ENCODE data around the gene ARL2BP.

DNA sequence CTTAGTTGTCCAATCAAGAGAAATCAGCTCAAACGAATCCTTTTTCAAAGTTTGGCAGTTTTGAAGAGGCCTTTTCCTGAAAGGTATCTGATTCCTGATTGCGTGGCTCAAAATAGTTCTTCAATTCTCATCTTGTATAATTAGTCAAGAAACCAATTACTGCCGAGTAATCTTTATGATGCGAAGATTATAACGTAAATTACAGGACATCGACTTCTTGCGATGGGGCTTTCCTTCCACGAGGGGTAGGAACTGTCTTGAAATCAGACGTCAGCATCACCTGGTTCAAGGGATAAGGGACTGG is 644 bp upstream of the ARL2BP start:
- TF ChIP-seq, protein P1, sequence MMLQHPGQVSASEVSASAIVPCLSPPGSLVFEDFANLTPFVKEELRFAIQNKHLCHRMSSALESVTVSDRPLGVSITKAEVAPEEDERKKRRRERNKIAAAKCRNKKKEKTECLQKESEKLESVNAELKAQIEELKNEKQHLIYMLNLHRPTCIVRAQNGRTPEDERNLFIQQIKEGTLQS (IDR thresholded peaks at IDR 0.05; ENCODE audit: borderline replicate concordance, extremely low read depth, low read depth, low read length): no peak
- TF ChIP-seq, protein P2, sequence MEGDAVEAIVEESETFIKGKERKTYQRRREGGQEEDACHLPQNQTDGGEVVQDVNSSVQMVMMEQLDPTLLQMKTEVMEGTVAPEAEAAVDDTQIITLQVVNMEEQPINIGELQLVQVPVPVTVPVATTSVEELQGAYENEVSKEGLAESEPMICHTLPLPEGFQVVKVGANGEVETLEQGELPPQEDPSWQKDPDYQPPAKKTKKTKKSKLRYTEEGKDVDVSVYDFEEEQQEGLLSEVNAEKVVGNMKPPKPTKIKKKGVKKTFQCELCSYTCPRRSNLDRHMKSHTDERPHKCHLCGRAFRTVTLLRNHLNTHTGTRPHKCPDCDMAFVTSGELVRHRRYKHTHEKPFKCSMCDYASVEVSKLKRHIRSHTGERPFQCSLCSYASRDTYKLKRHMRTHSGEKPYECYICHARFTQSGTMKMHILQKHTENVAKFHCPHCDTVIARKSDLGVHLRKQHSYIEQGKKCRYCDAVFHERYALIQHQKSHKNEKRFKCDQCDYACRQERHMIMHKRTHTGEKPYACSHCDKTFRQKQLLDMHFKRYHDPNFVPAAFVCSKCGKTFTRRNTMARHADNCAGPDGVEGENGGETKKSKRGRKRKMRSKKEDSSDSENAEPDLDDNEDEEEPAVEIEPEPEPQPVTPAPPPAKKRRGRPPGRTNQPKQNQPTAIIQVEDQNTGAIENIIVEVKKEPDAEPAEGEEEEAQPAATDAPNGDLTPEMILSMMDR (IDR thresholded peaks at IDR 0.05 in 2 of 3, conservative IDR thresholded peaks at IDR 0.05 in 1 of 3; ENCODE audit: control insufficient read depth in 2 of 3, extremely low read depth in 1 of 3, insufficient read depth in 1 of 3, low read depth in 3 of 3, low read length in 3 of 3): no peak
- TF ChIP-seq TCF12 (IDR thresholded peaks at IDR 0.05; ENCODE audit: low read depth, low read length) (no peak), POLR2A (IDR thresholded peaks at IDR 0.05; ENCODE audit: low read depth, low read length) (no peak), SMAD1 (IDR thresholded peaks at IDR 0.05; ENCODE audit: low read depth, partially characterized antibody) (no peak), DPF2 (IDR thresholded peaks at IDR 0.05) (no peak), RAD21 (IDR thresholded peaks at IDR 0.05; ENCODE audit: insufficient read depth, low read depth, low read length) (no peak; the same call in 1 of the 2 replicates), RBBP5 (conservative IDR thresholded peaks at IDR 0.05) (no peak), TBL1XR1 (IDR thresholded peaks at IDR 0.05; ENCODE audit: low read depth, low read length) (no peak), EZH2 (IDR thresholded peaks at IDR 0.05; ENCODE audit: borderline replicate concordance, control insufficient read depth, low read depth, low read length) (no peak), SIN3A (IDR thresholded peaks at IDR 0.05; ENCODE audit: low read depth, low read length) (no peak), ZSCAN29 (IDR thresholded peaks at IDR 0.05) (no peak)
- TF ChIP-seq, protein P3, sequence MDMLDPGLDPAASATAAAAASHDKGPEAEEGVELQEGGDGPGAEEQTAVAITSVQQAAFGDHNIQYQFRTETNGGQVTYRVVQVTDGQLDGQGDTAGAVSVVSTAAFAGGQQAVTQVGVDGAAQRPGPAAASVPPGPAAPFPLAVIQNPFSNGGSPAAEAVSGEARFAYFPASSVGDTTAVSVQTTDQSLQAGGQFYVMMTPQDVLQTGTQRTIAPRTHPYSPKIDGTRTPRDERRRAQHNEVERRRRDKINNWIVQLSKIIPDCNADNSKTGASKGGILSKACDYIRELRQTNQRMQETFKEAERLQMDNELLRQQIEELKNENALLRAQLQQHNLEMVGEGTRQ (IDR thresholded peaks at IDR 0.05; ENCODE audit: borderline replicate concordance, low read depth, low read length): no peak
